ENCODE results near the gene RBP7.

Gene RBP7

GRCh38 chr1:10057796-10058195, 60.8 kb downstream of the RBP7 start:
- no peak for TF ChIP-seq CTCF (IDR thresholded peaks at IDR 0.05; ENCODE audit: insufficient read depth, low read depth, low read length, missing control alignments)

GRCh38 chr1:10059342-10059718, 62.3 kb downstream of the RBP7 start:
- TF ChIP-seq CTCF (IDR thresholded peaks at IDR 0.05; ENCODE audit: insufficient read depth, low read depth, low read length, missing control alignments) = no peak
- no peak for DNase-seq (ENCODE audit: low read depth)

More at GRCh38 chr1:10057796-10058195, 60.8 kb downstream of the RBP7 start:
- no peak for DNase-seq (ENCODE audit: low read depth)
- H3K4me3 ChIP-seq (ENCODE audit: low read depth, low read length) = no peak overlapping the region

GRCh38 chr1:10060311-10061100, 63.5 kb downstream of the RBP7 start:
- no peak overlapping the region for H3K4me3 ChIP-seq (ENCODE audit: low read depth, low read length)
- DNase-seq (ENCODE audit: low read depth) = no peak
- TF ChIP-seq CTCF (IDR thresholded peaks at IDR 0.05; ENCODE audit: insufficient read depth, low read depth, low read length, missing control alignments) = no peak

More at GRCh38 chr1:10059342-10059718, 62.3 kb downstream of the RBP7 start:
- H3K4me3 ChIP-seq (ENCODE audit: low read depth, low read length) = no peak overlapping the region

- DNase-seq (ENCODE audit: low read depth) = no peak
- no peak for TF ChIP-seq CTCF (IDR thresholded peaks at IDR 0.05; ENCODE audit: insufficient read depth, low read depth, low read length, missing control alignments)
- no peak overlapping the region for H3K4me3 ChIP-seq (ENCODE audit: low read depth, low read length)
These were observed 64.2 kb downstream of the RBP7 start for GRCh38 chr1:10061276-10061675.

DNA sequence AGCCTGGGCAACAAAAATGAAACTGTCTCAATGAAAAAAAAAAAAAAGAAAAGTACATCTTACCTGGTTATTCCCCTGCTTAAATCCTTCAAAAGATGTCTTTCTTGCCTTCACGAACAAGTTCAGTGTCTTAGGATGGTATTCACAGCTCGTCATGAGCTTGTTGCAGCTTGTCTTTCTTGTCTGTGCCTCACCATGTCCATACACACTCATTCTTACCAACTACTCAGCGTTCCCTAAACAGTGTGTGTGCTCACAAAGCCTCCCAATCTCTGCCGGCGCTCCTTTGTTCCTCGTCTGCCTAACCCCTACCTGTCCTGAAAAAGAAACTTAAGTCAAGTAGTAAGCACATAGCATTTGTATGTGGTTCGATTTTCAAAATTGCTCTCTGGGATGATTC, 66.8 kb downstream of the RBP7 start:
- no peak for DNase-seq (ENCODE audit: low read depth)
- H3K4me3 ChIP-seq (ENCODE audit: low read depth, low read length) = no peak overlapping the region
- TF ChIP-seq CTCF (IDR thresholded peaks at IDR 0.05; ENCODE audit: insufficient read depth, low read depth, low read length, missing control alignments) = no peak

GRCh38 chr1:10064416-10065343, 67.7 kb downstream of the RBP7 start:
- no peak overlapping the region for H3K4me3 ChIP-seq (ENCODE audit: low read depth, low read length)
- DNase-seq (ENCODE audit: low read depth) = no peak
- no peak for TF ChIP-seq CTCF (IDR thresholded peaks at IDR 0.05; ENCODE audit: insufficient read depth, low read depth, low read length, missing control alignments)

Measured in GM12865 (cell line).